Suppressor macrophage (primary cell): Measurements from ENCODE around the gene PNMA6F.

ENCODE experiments used
- DNase-seq, 4 experiments: peaks; one replicate each; pipeline ENCODE4 v3.0.0-alpha.2; 2020 to 2022
- total RNA-seq, 17 experiments: gene quantifications; one replicate each; lab custom pipeline; 2026; ENCODE audit warnings: mixed read lengths in 6 of 17, inconsistent platforms in 3 of 17; lab: John Stamatoyannopoulos, UW

Gene PNMA6F
- 0 to 1.5 (median 0) reads per million in 17 experiments for total RNA-seq

- DNase-seq = no peak
These were observed at the start of gene PNMA6F for GRCh38 chrX:153321381-153322124. PNMA6F (minus strand) TSS chrX:153321767; CDS start chrX:153320674, 1,093 bp downstream.

GRCh38 chrX:153371256-153371655 lies 49.7 kb upstream of the PNMA6F start:
- no peak for DNase-seq

GRCh38 chrX:153370293-153371055 lies 48.9 kb upstream of the PNMA6F start:
- DNase-seq = no peak

- no peak for DNase-seq
These were observed 45.4 kb upstream of the PNMA6F start for GRCh38 chrX:153366878-153367538.

GRCh38 chrX:153366119-153366518 lies 44.6 kb upstream of the PNMA6F start:
- DNase-seq = no peak

GRCh38 chrX:153365670-153366069 lies 44.1 kb upstream of the PNMA6F start:
- DNase-seq = no peak

- DNase-seq = no peak
These were observed 40.3 kb upstream of the PNMA6F start for GRCh38 chrX:153361781-153362397.

GRCh38 chrX:153357877-153358276 lies 36.3 kb upstream of the PNMA6F start:
- no peak for DNase-seq

GRCh38 chrX:153353416-153353815 lies 31.8 kb upstream of the PNMA6F start:
- no peak for DNase-seq

GRCh38 chrX:153352858-153353257 lies 31.3 kb upstream of the PNMA6F start:
- DNase-seq = no peak

GRCh38 chrX:153351981-153352380 lies 30.4 kb upstream of the PNMA6F start:
- DNase-seq = no peak

- DNase-seq = no peak
These were observed 28.4 kb upstream of the PNMA6F start for GRCh38 chrX:153349952-153350351.

- DNase-seq = no peak
These were observed 26.9 kb upstream of the PNMA6F start for GRCh38 chrX:153348421-153348820.

GRCh38 chrX:153347530-153347929 lies 26.0 kb upstream of the PNMA6F start:
- no peak for DNase-seq

GRCh38 chrX:153343674-153344073 lies 22.1 kb upstream of the PNMA6F start:
- no peak for DNase-seq

- DNase-seq = no peak
These were observed 21.4 kb upstream of the PNMA6F start for GRCh38 chrX:153342762-153343558.

GRCh38 chrX:153340111-153340510 lies 18.5 kb upstream of the PNMA6F start:
- no peak for DNase-seq

- DNase-seq = no peak
These were observed 18.1 kb upstream of the PNMA6F start for GRCh38 chrX:153339662-153340061.

- DNase-seq = no peak
These were observed 17.3 kb upstream of the PNMA6F start for GRCh38 chrX:153338836-153339235.

GRCh38 chrX:153336988-153337387 lies 15.4 kb upstream of the PNMA6F start:
- no peak for DNase-seq

GRCh38 chrX:153336121-153336894 lies 14.7 kb upstream of the PNMA6F start:
- no peak for DNase-seq
